Thyroid gland (tissue), 4 donors: ENCODE measurements around the gene CYP3A5. TPM values are rescaled to one million over a fixed set of nuclear protein-coding genes. Genes with fewer than 3 reads are reported as not detected.

Experiments used
- DNase-seq, 2 donors: peaks; one replicate each; pipeline ENCODE4 v3.0.0-alpha.2; 2019
- H3K27ac ChIP-seq, 3 donors: fragments of 200-600 bp; sonication (generic); 1 replicate in 2 of 3; 2 replicates in 1 of 3; pipeline ENCODE4 v1.5.1; 2016 to 2019; ENCODE audit warnings: mild to moderate bottlenecking in 1 of 3, moderate library complexity in 1 of 3
- H3K27me3 ChIP-seq: fragments of 200-600 bp; sonication (generic); one replicate; pipeline ENCODE4 v1.5.1; 2019
- H3K36me3 ChIP-seq, 2 donors: fragments of 200-600 bp; sonication (generic); one replicate each; pipeline ENCODE4 v1.5.1; 2016 to 2019
- H3K4me1 ChIP-seq, 2 donors: fragments of 200-600 bp; sonication (generic); one replicate each; pipeline ENCODE4 v1.5.1; 2017 to 2019
- H3K4me3 ChIP-seq, 3 donors: fragments of 200-600 bp; sonication (generic); replicated peaks in 1 of 3; 1 replicate in 2 of 3; 2 replicates in 1 of 3; pipeline ENCODE4 v1.5.1; 2016; ENCODE audit warnings: mild to moderate bottlenecking in 1 of 3
- H3K9me3 ChIP-seq: fragments of 200-600 bp; sonication (generic); one replicate; pipeline ENCODE4 v1.5.1; 2017
- POLR2A ChIP-seq, 2 donors: fragments of 450-650 bp; IDR thresholded peaks; one replicate each; pipeline ENCODE4 v1.6.1; 2017; ENCODE audit warnings: antibody characterized with exemption in 2 of 2, mild to moderate bottlenecking in 2 of 2, moderate library complexity in 1 of 2
- WGBS, 2 donors: methylation state at CpG; one replicate each; pipeline ENCODE4 v1.1.5; 2017; 5-methylcytosine and 5-hydroxymethylcytosine counted together
- intact Hi-C: fragments of 100-400 bp; cut with DNase I; formaldehyde crosslinking; loops from one replicate; pipeline ENCODE4 v1.15.1; 2023
- total RNA-seq, 4 donors: library from RNA; depleted of rRNA; stranded (reverse); fragments of >200 nt; gene quantifications; one replicate each; pipeline ENCODE4 v1.2.3, GENCODE V29; 2016
- TF ChIP-seq, protein P1 (sequence below), 6 experiments: fragments of 200-600 bp in 3 of 6; fragments of 450-650 bp in 3 of 6; sonication (generic) in 3 of 6; IDR thresholded peaks; one replicate each; pipeline ENCODE4 v1.5.1; 2016 to 2019; ENCODE audit warnings: antibody characterized with exemption in 6 of 6, mild to moderate bottlenecking in 2 of 6, inconsistent platforms in 1 of 6, moderate library complexity in 1 of 6

The CYP3A5 gene
- total RNA-seq, 4 donors from 2014 or later, result 0.24 to 1.2 (median 0.73) TPM

DNA sequence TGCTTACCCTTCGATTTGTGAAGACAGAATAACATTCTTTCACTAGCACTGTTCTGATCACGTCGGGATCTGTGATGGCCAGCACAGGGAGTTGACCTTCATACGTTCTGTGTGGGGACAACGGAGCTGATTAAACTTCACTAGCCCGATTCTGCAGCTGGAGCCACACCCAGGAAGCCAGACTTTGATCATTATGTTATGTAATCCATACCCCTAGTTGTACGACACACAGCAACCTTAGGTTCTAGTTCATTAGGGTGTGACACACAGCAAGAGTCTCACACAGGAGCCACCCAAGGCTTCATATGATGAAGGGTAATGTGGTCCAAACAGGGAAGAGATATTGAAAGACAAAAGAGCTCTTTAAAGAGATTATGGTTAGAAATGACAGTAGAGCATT is 7.2 kb downstream of the CYP3A5 start:
- no peaks in the 10 kb centered on the region for H3K27me3 ChIP-seq
- no peaks in the 10 kb centered on the region for H3K4me1 ChIP-seq
- 88 to 96% methylated on average over 7 of the region's 7 CpGs for WGBS, 2 donors
- no peaks in the 10 kb centered on the region for H3K9me3 ChIP-seq
- TF ChIP-seq, protein P1, sequence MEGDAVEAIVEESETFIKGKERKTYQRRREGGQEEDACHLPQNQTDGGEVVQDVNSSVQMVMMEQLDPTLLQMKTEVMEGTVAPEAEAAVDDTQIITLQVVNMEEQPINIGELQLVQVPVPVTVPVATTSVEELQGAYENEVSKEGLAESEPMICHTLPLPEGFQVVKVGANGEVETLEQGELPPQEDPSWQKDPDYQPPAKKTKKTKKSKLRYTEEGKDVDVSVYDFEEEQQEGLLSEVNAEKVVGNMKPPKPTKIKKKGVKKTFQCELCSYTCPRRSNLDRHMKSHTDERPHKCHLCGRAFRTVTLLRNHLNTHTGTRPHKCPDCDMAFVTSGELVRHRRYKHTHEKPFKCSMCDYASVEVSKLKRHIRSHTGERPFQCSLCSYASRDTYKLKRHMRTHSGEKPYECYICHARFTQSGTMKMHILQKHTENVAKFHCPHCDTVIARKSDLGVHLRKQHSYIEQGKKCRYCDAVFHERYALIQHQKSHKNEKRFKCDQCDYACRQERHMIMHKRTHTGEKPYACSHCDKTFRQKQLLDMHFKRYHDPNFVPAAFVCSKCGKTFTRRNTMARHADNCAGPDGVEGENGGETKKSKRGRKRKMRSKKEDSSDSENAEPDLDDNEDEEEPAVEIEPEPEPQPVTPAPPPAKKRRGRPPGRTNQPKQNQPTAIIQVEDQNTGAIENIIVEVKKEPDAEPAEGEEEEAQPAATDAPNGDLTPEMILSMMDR (IDR thresholded peaks at IDR 0.05), result no peak
- TF ChIP-seq POLR2A (IDR thresholded peaks at IDR 0.05), result no peak
- DNase-seq, result no peak
- H3K27ac ChIP-seq, result no peak overlapping the region
- no peaks in the 10 kb centered on the region for H3K36me3 ChIP-seq
- intact Hi-C loops, result no loop called here
- H3K4me3 ChIP-seq, result no peak overlapping the region

DNA sequence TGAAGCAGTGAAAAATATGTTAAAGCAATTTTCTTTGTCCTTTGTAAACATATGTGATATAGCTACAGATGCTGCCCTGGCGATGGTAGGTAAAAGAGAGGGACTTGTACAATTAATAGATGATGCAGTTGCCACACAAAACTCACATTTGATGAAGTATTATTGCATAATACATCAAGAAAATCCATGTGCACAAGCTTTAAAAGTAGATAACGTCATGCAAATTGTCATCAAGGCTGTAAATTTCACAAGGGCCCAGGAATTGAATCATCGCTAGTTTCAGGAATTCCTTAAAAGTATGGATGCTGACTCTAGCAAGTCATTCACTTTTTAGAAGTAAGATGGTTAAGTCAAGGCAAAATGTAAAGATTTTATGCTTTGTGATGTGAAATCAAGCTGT is 10.0 kb downstream of the CYP3A5 start:
- no peak for DNase-seq
- no peaks in the 10 kb centered on the region for H3K4me1 ChIP-seq
- intact Hi-C loops, result no loop called here
- 93 to 95% methylated on average over 3 of the region's 3 CpGs for WGBS, 2 donors
- TF ChIP-seq, protein P1 (IDR thresholded peaks at IDR 0.05), result no peak
- no peak for TF ChIP-seq POLR2A (IDR thresholded peaks at IDR 0.05)
- H3K9me3 ChIP-seq, result no peaks in the 10 kb centered on the region
- H3K36me3 ChIP-seq, result no peaks in the 10 kb centered on the region
- H3K27me3 ChIP-seq, result no peaks in the 10 kb centered on the region
- no peak overlapping the region for H3K27ac ChIP-seq
- no peak overlapping the region for H3K4me3 ChIP-seq

DNA sequence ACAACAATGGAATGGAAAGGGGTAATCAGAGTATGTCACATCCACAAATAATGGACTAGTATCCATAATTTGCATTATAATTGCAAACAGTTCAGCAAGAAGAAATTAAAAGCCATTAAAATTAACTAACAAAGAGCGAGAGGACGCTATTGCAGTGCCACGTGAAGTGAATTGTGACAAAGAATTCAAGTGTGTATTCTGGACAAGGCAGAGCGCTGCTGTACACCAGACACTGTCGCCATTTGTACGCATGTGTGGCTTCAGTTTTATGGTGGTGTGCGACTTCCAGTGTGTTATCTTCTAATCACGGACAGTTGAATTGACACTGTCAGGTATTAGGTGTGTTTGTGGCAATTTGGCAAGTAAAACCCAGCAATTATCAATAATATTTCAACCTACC is 11.3 kb downstream of the CYP3A5 start:
- intact Hi-C loops, result no loop called here
- DNase-seq, result no peak
- no peaks in the 10 kb centered on the region for H3K36me3 ChIP-seq
- H3K9me3 ChIP-seq, result no peaks in the 10 kb centered on the region
- H3K27ac ChIP-seq, result no peak overlapping the region
- 95% methylated on average over 8 of the region's 8 CpGs for WGBS, 2 donors
- no peak for TF ChIP-seq POLR2A (IDR thresholded peaks at IDR 0.05)
- TF ChIP-seq, protein P1 (IDR thresholded peaks at IDR 0.05), result no peak
- no peak overlapping the region for H3K4me3 ChIP-seq
- H3K27me3 ChIP-seq, result no peaks in the 10 kb centered on the region
- H3K4me1 ChIP-seq, result no peaks in the 10 kb centered on the region

DNA sequence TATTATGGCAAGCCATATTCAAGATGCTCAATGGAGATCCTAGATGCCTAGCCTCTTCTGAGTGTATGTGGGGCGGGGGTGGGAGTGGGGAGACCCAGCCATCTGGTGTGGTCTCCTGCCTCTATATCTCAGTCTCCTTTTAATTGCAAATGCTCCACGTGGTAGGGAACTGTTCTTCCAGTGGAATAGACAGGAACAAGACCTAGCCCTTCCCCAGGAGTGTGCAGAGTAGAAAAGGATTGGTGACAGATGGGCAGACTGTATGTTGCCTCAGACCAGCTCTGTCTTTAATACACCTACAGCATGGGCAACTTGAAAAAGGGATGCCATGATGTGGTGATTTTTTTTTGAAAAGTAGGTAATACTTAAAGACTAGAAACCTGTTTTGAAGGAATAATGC is 12.6 kb downstream of the CYP3A5 start:
- H3K9me3 ChIP-seq, result no peaks in the 10 kb centered on the region
- DNase-seq, result no peak
- no peak overlapping the region for H3K27ac ChIP-seq
- no peak overlapping the region for H3K4me3 ChIP-seq
- H3K27me3 ChIP-seq, result no peaks in the 10 kb centered on the region
- intact Hi-C loops, result no loop called here
- no peaks in the 10 kb centered on the region for H3K36me3 ChIP-seq
- H3K4me1 ChIP-seq, result no peaks in the 10 kb centered on the region
- TF ChIP-seq, protein P1 (IDR thresholded peaks at IDR 0.05), result no peak
- no peak for TF ChIP-seq POLR2A (IDR thresholded peaks at IDR 0.05)
- whole genome bisulfite sequencing, 2 donors, result 72 to 73% methylated on average over 2 of the region's 2 CpGs

DNA sequence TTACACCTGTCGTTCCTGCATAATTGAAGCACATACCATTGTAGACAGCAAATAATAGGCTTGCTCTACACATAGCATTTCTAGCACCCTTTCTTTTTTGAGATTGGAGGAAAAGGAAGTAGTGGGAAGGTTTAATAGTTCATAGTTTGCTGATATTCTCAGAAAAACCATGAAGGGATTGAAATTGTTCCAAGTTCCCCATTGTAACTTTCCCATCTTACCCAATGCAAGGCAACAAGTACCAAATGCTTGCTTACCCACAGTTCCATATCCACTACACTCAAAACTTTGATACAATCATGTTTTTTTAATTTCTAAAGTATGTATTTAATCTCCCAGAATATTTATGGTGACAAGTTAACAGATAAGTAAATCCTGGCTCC is 13.8 kb downstream of the CYP3A5 start:
- 89 to 91% methylated on average over 1 of the region's 1 CpG for WGBS, 2 donors
- DNase-seq, result no peak
- Histone ChIP-seq H3K27ac (no peak overlapping the region), H3K4me3 (no peak overlapping the region), H3K9me3 (no peaks in the 10 kb centered on the region), H3K27me3 (no peaks in the 10 kb centered on the region), H3K4me1 (no peaks in the 10 kb centered on the region), H3K36me3 (no peaks in the 10 kb centered on the region)
- TF ChIP-seq POLR2A (IDR thresholded peaks at IDR 0.05), result no peak
- TF ChIP-seq, protein P1 (IDR thresholded peaks at IDR 0.05), result no peak
- intact Hi-C loops, result no loop called here
